Measurements from ENCODE around the gene FBXO44.
"Not testable (repeated sequence)": the region's sequence is repeated elsewhere in the genome, so short reads cannot be mapped to it uniquely, and the experiment has no call there.

FBXO44 gene

GRCh38 chr1:11654137-11654938 is at the start of gene FBXO44, which contains the start of gene FBXO2:
TSS of gene FBXO44 (plus strand) at chr1:11654877. CDS start at chr1:11655836, 959 bp downstream.
TSS of gene FBXO2 (minus strand) at chr1:11654429. CDS start at chr1:11654340, 89 bp downstream.
- FAIRE-seq (no peak), DNase-seq (ENCODE audit: low spot score) (peak; percentile 80)

GRCh38 chr1:11606775-11607174 is 47.9 kb upstream of the FBXO44 start:
- FAIRE-seq: no peak
- DNase-seq (ENCODE audit: low spot score): no peak

GRCh38 chr1:11608596-11609130 is 46.0 kb upstream of the FBXO44 start:
- not testable (repeated sequence) for FAIRE-seq; DNase-seq (ENCODE audit: low spot score)

GRCh38 chr1:11609378-11609777 is 45.3 kb upstream of the FBXO44 start:
- DNase-seq (ENCODE audit: low spot score); FAIRE-seq: not testable (repeated sequence)

GRCh38 chr1:11610629-11611180 is 44.0 kb upstream of the FBXO44 start:
- DNase-seq (ENCODE audit: low spot score) (no peak), FAIRE-seq (no peak)

- FAIRE-seq (no peak), DNase-seq (ENCODE audit: low spot score) (no peak)
Observed at GRCh38 chr1:11611638-11612327, 42.9 kb upstream of the FBXO44 start.

- DNase-seq (ENCODE audit: low spot score) (no peak), FAIRE-seq (no peak)
Observed at GRCh38 chr1:11613347-11613746, 41.3 kb upstream of the FBXO44 start.

- DNase-seq (ENCODE audit: low spot score) (no peak), FAIRE-seq (peak; percentile 30)
Observed at GRCh38 chr1:11615090-11615489, 39.6 kb upstream of the FBXO44 start.

GRCh38 chr1:11616766-11617165 is 37.9 kb upstream of the FBXO44 start:
- DNase-seq (ENCODE audit: low spot score) (no peak), FAIRE-seq (no peak)

GRCh38 chr1:11617314-11617713 is 37.4 kb upstream of the FBXO44 start:
- DNase-seq (ENCODE audit: low spot score) (no peak), FAIRE-seq (no peak)

- DNase-seq (ENCODE audit: low spot score) (no peak), FAIRE-seq (no peak)
Observed at GRCh38 chr1:11617741-11618140, 36.9 kb upstream of the FBXO44 start.

GRCh38 chr1:11620405-11620804 is 34.3 kb upstream of the FBXO44 start:
- DNase-seq (ENCODE audit: low spot score) (no peak), FAIRE-seq (no peak)

GRCh38 chr1:11620924-11621323 is 33.8 kb upstream of the FBXO44 start:
- no peak for FAIRE-seq
- no peak for DNase-seq (ENCODE audit: low spot score)

- DNase-seq (ENCODE audit: low spot score): no peak
- FAIRE-seq: no peak
Observed at GRCh38 chr1:11622398-11622797, 32.3 kb upstream of the FBXO44 start.

GRCh38 chr1:11623702-11624101 is 31.0 kb upstream of the FBXO44 start:
- no peak for DNase-seq (ENCODE audit: low spot score)
- FAIRE-seq: no peak

GRCh38 chr1:11626551-11626950 is 28.1 kb upstream of the FBXO44 start:
- no peak for DNase-seq (ENCODE audit: low spot score)
- FAIRE-seq: no peak

- no peak for DNase-seq (ENCODE audit: low spot score)
Observed at GRCh38 chr1:11628767-11629166, 25.9 kb upstream of the FBXO44 start.

GRCh38 chr1:11629184-11630016 is 25.3 kb upstream of the FBXO44 start:
- no peak for FAIRE-seq
- DNase-seq (ENCODE audit: low spot score): no peak

More at GRCh38 chr1:11628767-11629166, 25.9 kb upstream of the FBXO44 start:
- no peak for FAIRE-seq

- FAIRE-seq (no peak), DNase-seq (ENCODE audit: low spot score) (no peak)
Observed at GRCh38 chr1:11634365-11635192, 20.1 kb upstream of the FBXO44 start.

- no peak for FAIRE-seq
- no peak for DNase-seq (ENCODE audit: low spot score)
Observed at GRCh38 chr1:11638121-11638520, 16.6 kb upstream of the FBXO44 start.

Measured in urothelium cell line (cell line).